ENCODE data around the gene RARS1. TPM values are rescaled to one million over a fixed set of nuclear protein-coding genes. Genes with fewer than 3 reads are reported as not detected.

The RARS1 gene
- total and polyA plus RNA-seq, 2 experiments from 2014 or later: 75.1 to 129 TPM

DNA sequence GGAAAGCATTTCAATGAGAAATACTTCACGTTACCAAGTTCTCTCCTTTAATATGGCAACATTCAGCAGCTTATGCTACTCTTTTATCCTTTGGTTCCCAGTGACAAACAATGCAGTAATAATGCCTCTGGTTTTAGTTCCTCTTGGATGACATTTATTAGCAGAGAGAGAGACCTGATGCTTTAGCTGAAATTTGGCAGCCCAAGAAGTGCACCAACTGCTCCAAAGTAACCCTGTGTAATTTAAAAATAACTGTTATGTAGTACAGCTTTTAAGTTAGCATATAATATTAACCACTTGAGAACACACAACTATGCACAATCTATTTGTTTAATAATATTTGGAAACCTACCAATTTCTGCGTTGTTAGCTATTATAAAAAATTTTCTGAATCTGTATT lies 71.1 kb downstream of the RARS1 start:
- Histone ChIP-seq H3K27ac (ENCODE audit: low read depth) (no peak overlapping the region), H3K4me2 (no peak overlapping the region), H4K20me1 (replicated peaks; ENCODE audit: insufficient read depth) (peaks cover 28% of the 10 kb centered on the region), H3K36me3 (ENCODE audit: insufficient read depth) (peaks cover 36% of the 10 kb centered on the region), H3K27me3 (ENCODE audit: insufficient read depth) (no peaks in the 10 kb centered on the region), H3K79me2 (replicated peaks; ENCODE audit: insufficient read depth) (peaks cover 32% of the 10 kb centered on the region; the same call in 1 of the 2 replicates), H3F3A (replicated peaks; ENCODE audit: low read depth) (no peaks in the 10 kb centered on the region), H3K4me1 (ENCODE audit: insufficient read depth) (no peaks in the 10 kb centered on the region), H2AFZ (no peak overlapping the region), H3K9me2 (ENCODE audit: insufficient read depth) (no peaks in the 10 kb centered on the region), H3K4me3 (no peak overlapping the region)
- DNase-seq (ENCODE audit: low spot score): no peak
- H3K27me3 Mint-ChIP-seq (ENCODE audit: insufficient read depth, low read depth, poor library complexity): no peaks in the 10 kb centered on the region
- peaks cover 70% of the 10 kb centered on the region for H3K36me3 Mint-ChIP-seq (ENCODE audit: low read depth)
- H3K4me1 Mint-ChIP-seq: no peaks in the 10 kb centered on the region; the same call in 2 of the 3 replicates
- no peak overlapping the region for H3K4me3 Mint-ChIP-seq
- no peaks in the 10 kb centered on the region for H3K9me3 Mint-ChIP-seq
- ATAC-seq: no peak
- no peak overlapping the region for H3K27ac Mint-ChIP-seq
- TF ChIP-seq ZNF331 (CRISPR knock-in tag; IDR thresholded peaks at IDR 0.05; ENCODE audit: low read depth): no peak
- no peak for TF ChIP-seq POLR2AphosphoS5 (IDR thresholded peaks at IDR 0.05; ENCODE audit: low read depth)
- no peak for TF ChIP-seq JUNB (IDR thresholded peaks at IDR 0.05; ENCODE audit: unreplicated experiment)
- no peak for TF ChIP-seq ETS1 (IDR thresholded peaks at IDR 0.05)
- TF ChIP-seq CTCF (conservative IDR thresholded peaks at IDR 0.05; ENCODE audit: low read depth in 2 of 2): no peak
- TF ChIP-seq ZNF462 (CRISPR knock-in tag; IDR thresholded peaks at IDR 0.05): no peak
- TF ChIP-seq, protein P1, sequence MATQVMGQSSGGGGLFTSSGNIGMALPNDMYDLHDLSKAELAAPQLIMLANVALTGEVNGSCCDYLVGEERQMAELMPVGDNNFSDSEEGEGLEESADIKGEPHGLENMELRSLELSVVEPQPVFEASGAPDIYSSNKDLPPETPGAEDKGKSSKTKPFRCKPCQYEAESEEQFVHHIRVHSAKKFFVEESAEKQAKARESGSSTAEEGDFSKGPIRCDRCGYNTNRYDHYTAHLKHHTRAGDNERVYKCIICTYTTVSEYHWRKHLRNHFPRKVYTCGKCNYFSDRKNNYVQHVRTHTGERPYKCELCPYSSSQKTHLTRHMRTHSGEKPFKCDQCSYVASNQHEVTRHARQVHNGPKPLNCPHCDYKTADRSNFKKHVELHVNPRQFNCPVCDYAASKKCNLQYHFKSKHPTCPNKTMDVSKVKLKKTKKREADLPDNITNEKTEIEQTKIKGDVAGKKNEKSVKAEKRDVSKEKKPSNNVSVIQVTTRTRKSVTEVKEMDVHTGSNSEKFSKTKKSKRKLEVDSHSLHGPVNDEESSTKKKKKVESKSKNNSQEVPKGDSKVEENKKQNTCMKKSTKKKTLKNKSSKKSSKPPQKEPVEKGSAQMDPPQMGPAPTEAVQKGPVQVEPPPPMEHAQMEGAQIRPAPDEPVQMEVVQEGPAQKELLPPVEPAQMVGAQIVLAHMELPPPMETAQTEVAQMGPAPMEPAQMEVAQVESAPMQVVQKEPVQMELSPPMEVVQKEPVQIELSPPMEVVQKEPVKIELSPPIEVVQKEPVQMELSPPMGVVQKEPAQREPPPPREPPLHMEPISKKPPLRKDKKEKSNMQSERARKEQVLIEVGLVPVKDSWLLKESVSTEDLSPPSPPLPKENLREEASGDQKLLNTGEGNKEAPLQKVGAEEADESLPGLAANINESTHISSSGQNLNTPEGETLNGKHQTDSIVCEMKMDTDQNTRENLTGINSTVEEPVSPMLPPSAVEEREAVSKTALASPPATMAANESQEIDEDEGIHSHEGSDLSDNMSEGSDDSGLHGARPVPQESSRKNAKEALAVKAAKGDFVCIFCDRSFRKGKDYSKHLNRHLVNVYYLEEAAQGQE (IDR thresholded peaks at IDR 0.05; ENCODE audit: unreplicated experiment): no peak
- TF ChIP-seq NANOG (IDR thresholded peaks at IDR 0.05; ENCODE audit: borderline replicate concordance): no peak
- TF ChIP-seq CREB1 (CRISPR knock-in tag; IDR thresholded peaks at IDR 0.05; ENCODE audit: low read depth): no peak
- TF ChIP-seq ZNF114 (CRISPR knock-in tag; IDR thresholded peaks at IDR 0.05): no peak
- TF ChIP-seq STAT1 (IDR thresholded peaks at IDR 0.05; ENCODE audit: unreplicated experiment): no peak
- TF ChIP-seq EZH2 (IDR thresholded peaks at IDR 0.05; ENCODE audit: low read depth, unreplicated experiment): no peak
